Activated CD8-positive, alpha-beta memory T cell treated with anti-CD3 and anti-CD28 coated beads for 1 hour (primary cell): ENCODE results near the gene TBC1D1.

Source experiments
- DNase-seq, 2 donors: peaks; one replicate each; pipeline ENCODE4 v3.0.0-alpha.2; 2020; ENCODE audit warnings: low read depth in 1 of 2; ENCODE audit errors: extremely low read depth in 1 of 2

The TBC1D1 gene

DNA sequence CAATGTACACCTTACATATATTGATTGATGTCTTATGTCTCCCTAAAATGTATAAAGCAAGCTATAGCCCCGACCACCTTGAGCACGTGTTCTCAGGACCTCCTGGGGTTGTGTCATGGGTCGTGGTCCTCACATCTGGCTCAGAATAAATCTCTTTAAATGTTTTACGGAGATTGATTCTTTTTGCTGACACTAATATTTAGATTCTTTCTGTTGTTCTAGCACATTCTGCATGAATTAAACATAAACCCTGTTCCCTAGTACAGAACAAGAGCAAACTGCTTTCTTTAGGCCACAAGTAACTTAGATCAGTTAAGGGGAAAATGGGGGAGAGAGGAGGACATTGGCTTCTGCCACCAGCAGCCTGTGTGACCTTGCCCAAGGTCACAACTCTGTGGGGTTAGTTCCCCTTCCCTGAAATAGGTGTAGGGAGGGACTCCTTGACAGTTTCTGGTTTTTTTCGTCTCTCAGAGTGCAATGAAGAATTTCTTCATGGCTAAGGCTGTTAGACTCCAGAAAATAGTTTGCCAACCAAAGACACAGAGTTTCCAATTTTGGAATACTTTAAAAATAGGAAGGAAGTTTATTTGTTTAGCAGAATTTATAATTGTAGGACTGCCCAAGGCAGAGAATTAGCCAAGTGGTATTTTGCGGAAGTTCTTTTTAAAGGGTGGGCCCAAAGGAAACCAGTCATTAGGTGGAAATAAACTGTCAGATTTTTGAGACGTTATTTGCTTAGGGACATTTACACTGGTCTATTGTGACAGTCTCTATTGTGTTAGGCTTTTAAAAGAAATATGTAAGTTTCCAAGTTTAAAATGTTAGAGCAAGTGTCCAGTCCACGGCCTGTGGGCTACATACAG lies 98.7 kb downstream of the TBC1D1 start:
- no peak for DNase-seq

DNA sequence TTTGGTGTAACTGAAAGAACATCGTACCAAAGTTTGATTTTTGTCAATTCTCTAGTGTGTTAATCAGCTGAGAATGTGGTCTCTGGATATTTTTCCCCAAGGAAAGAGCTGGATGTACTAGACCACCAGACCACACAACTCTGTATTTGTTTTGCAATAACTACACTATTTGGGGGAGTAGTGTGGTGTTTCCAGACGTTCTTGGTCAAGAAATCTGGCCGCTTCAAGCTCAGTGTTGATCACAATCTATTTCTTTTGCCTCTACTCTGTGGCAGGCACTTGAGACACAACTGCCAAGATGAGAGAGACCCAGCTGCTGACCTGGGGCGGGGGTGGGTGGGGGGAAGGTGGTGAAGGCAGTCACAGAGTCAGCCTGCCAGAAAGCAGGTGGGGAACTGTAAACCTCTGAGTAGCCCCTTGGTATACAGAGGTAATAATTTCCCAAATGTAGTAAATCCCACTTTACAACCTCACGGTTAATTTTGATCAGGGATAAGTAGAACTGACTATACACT lies 99.9 kb downstream of the TBC1D1 start:
- DNase-seq: no peak

DNA sequence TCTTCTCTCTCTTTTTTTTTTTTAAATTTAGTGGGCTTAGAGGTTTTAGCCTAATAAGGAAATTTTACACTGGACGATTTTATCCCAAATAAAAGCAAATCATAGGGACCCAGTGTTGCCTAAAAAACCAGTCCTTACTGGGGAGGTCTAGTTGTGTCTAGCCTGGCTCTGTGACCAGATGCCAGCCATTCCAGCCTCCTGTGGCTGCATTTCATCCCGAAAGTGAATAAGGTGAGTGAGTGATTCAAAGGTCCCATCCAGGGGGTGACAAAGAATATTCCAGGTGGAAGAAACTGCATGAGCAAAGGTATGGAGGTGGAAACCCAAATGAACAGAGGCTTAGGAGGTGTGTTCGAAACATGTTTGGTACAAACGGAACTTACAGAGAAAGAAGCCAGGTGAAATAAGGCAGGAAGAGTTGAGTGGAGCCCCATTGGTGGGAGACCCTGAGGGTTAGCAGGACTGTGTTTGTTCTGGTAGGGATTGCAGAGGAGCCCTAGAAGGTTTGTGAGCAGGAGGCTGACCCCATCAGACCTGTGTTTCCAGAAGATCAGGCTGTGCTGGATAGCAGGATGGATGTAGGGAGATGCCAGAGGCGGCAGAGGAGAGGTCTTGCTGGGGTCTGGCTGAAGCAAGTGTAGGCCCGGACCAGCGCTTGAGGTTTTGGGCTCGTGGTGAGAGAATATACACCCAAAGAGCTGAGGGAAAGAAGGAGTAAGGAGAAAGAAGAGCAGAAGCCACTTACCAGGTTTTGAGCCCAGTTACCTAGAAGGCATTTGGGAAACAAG lies 100.9 kb downstream of the TBC1D1 start:
- DNase-seq: no peak

DNA sequence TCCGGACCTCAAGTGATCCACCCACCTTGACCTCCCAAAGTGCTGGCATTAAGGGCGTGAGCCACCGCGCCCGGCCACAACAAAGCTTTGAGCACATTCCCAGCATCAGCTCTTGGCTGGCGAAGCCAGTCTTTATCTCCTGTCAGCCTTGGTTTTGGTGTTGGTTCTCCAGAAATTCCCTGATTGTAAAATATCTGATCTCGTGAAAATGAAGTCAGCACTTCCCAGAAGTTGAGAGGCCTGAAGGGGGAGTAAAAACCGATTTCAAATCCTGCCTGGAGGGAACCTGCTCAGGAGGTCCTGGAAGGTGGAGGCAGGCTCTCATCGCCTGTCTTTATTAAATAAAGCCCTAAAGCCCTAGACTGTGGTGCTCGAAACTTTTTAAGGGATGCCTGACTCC lies 102.9 kb downstream of the TBC1D1 start:
- no peak for DNase-seq

- no peak for DNase-seq
Measured at GRCh38 chr4:37994569-37994968, 103.7 kb downstream of the TBC1D1 start.

DNA sequence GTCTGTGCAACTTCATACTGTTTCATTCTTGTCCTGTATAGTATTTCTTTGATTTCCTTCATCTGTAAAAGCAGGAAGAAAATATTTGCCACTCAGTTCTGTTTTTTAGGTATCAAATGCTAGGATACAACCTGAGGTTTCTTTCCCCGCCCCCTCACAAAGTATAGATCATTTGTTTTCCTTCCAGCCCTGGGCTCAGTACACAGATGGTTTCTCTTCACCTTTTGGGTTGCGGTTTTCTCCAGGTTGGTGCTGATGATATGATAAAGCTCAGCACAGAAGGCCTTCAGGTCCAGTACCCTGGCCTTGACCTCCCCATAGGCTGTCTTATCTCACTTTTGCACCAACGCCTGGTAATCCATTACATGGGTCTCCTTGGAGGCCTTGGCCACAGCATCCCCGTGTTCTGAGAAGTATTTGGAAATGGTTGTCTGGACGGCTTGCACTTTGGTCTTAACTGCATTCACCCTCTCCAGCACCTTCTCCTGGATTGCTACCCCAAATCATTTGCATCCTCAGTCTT lies 104.5 kb downstream of the TBC1D1 start:
- DNase-seq: no peak

DNA sequence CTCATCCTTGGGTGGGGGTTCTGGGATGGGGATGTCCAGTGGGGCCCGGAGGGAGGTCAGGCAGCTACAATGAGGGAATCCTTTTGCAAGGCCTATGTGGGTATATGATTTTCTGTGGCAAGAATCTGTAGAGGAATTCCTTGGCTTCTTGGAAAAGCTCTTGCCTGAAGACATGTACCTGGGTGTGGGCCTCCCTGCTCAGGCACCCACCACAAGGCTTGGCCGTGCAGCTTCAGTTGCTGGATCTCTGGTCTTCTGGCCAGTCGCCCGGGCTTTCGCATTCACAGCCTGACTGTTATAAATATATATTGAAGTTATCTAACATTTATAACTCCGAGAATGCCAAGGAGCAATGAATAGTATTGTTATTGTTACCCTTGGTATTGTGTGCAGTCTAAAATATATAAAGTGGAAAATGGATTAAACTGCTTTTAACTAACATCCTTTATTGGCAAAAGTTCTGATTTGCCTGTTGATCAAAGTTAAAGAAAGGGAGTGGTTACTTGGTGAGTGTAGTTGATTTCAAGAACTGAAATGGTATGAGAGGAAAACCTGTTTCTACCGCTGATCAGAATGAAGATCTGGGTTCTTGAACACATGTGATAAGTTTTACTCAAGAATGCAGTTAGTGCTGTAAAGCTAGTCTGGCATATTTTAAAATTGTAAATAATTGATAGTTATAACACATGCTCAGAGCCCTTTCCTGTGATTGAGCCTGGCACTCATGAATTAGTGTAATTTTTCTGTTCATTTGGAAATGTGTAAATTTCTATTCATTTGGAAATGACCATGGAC lies 105.3 kb downstream of the TBC1D1 start:
- DNase-seq: no peak

DNA sequence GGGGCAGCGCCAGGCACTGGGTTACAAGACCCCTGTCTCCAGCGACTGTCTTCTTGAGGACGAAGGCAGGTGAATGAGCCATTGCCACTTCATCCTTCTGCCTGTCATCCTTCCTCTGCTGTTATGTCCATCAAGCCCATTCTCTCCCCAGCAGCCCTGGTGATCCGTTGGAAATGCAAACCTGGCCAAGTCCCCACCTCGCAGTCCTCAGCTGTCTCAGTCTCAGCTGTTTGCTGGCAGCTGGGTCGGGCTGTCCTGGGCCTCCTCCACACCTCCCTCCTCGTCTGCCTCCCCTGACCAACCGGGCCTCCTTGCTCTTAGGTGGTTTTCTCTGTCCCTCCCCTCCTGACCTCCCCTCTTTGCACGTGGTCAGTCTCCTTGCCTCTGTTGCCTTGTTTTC lies 107.3 kb downstream of the TBC1D1 start:
- DNase-seq: no peak

- DNase-seq: no peak
Measured at GRCh38 chr4:37999000-37999716, 108.3 kb downstream of the TBC1D1 start.

GRCh38 chr4:37999965-38000364 lies 109.1 kb downstream of the TBC1D1 start:
- no peak for DNase-seq

- no peak for DNase-seq
Measured at GRCh38 chr4:38001927-38002326, 111.0 kb downstream of the TBC1D1 start.

GRCh38 chr4:38002451-38003071 lies 111.7 kb downstream of the TBC1D1 start:
- no peak for DNase-seq

- DNase-seq: no peak
Measured at GRCh38 chr4:38003102-38003501, 112.2 kb downstream of the TBC1D1 start.

- DNase-seq: no peak
Measured at GRCh38 chr4:38003628-38004027, 112.7 kb downstream of the TBC1D1 start.

DNA sequence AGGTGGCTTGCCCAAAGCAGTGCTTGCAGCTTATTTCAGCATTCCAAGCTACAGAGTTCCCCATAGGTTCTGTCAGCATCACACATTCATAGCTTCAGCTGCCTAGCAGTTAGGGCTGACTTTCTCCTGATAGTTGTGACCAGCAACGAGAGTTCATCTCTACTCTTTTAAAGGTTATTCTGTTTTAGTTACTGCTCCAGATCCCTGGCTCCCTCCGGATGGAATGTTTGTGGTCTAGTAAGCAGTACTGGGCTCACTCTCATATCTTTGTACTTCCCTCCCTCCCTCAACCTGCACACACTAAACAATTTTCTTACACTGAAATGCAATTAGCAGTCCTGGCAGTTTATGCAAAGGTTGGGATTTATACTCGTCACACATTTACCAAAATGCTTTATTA lies 113.2 kb downstream of the TBC1D1 start:
- DNase-seq: no peak

GRCh38 chr4:38004887-38005286 lies 114.0 kb downstream of the TBC1D1 start:
- DNase-seq: no peak

DNA sequence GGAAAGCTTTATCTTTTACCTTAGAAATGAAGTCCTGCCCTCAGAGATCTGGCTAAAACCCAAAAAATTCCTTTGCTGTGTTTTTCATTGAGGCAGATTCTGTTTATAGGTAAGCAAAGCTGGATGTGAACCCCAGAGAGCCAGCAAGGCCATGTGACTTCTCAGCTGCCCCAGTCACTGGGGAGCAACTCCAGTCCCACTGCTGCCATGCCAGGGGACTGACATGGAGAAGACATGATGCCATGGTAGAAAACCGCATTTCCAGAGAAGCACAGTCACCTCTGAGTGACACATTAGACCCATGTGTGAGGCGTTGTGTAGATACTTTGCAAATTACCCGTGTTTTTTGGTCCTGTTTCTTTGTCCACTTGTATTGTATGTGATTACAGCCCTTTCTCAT lies 114.8 kb downstream of the TBC1D1 start:
- DNase-seq: no peak

GRCh38 chr4:38007645-38008044 lies 116.8 kb downstream of the TBC1D1 start:
- DNase-seq: no peak

DNA sequence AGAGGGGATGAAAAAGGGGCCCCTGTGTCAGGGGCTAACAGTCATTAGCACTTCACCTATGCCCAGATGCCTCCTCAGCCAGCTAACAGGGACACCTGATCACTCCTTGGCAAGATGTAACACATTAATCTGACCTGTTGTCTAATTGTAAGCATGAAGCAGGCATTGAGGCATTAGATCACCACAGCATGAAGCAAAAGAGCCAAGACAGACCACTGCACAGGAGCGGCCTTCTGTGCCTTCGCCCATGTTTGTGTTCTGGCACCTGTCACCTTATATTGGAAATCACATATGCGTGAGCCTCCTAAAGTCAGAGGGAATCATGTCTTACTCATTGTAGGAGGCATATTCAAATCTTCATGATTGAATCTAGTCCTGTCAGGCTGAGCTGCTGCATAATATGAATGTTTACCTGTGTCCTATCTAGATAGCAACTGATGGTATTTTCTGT lies 117.7 kb downstream of the TBC1D1 start:
- no peak for DNase-seq

- DNase-seq: no peak
Measured at GRCh38 chr4:38009421-38009820, 118.5 kb downstream of the TBC1D1 start.
